Neural progenitor cell (in vitro differentiated cells): ENCODE data around the gene CDK3. TPM values are rescaled to one million over a fixed set of nuclear protein-coding genes. Genes with fewer than 3 reads are reported as not detected.

Source experiments
- DNase-seq: peaks from one replicate; pipeline ENCODE4 v3.0.0-alpha.2; 2016; ENCODE audit warnings: low spot score
- H2AFZ ChIP-seq: fragments of 200-600 bp; sonication (generic); replicated peaks from 2 replicates; pipeline ENCODE4 v1.6.1; 2016; ENCODE audit warnings: antibody characterized with exemption
- H3F3A ChIP-seq: fragments of 200-600 bp; sonication (generic); 2 replicates; pipeline ENCODE4 v1.6.1; 2016; ENCODE audit warnings: antibody characterized with exemption, low read depth
- H3K27ac ChIP-seq: fragments of 200-600 bp; sonication (generic); 2 replicates; pipeline ENCODE4 v1.5.1; 2016; ENCODE audit warnings: mild to moderate bottlenecking
- H3K27me3 ChIP-seq: fragments of 200-600 bp; sonication (generic); 2 replicates; pipeline ENCODE4 v1.6.1; 2016; ENCODE audit warnings: mild to moderate bottlenecking, moderate library complexity
- H3K36me3 ChIP-seq: fragments of 200-600 bp; sonication (generic); 2 replicates; pipeline ENCODE4 v1.5.1; 2016
- H3K4me1 ChIP-seq: fragments of 200-600 bp; sonication (generic); 2 replicates; pipeline ENCODE4 v1.6.1; 2016; ENCODE audit warnings: mixed run types
- H3K4me2 ChIP-seq: fragments of 200-600 bp; sonication (generic); 2 replicates; pipeline ENCODE4 v1.6.1; 2016
- H3K4me3 ChIP-seq: fragments of 200-600 bp; sonication (generic); 2 replicates; pipeline ENCODE4 v1.5.1; 2016
- H3K79me2 ChIP-seq: fragments of 200-600 bp; sonication (generic); 2 replicates; pipeline ENCODE4 v1.6.1; 2016; ENCODE audit warnings: low read depth
- H3K9ac ChIP-seq: fragments of 200-600 bp; sonication (generic); 2 replicates; pipeline ENCODE4 v1.6.1; 2016
- H3K9me3 ChIP-seq: fragments of 200-600 bp; sonication (generic); 2 replicates; pipeline ENCODE4 v1.5.1; 2016; ENCODE audit warnings: low read depth
- H4K20me1 ChIP-seq: fragments of 200-600 bp; sonication (generic); 2 replicates; pipeline ENCODE4 v1.6.1; 2016; ENCODE audit warnings: low read depth
- H3K27ac Mint-ChIP-seq: 3 replicates; pipeline ENCODE4 v1.8.0; 2021; ENCODE audit warnings: mixed read lengths
- H3K27me3 Mint-ChIP-seq: 2 replicates; pipeline ENCODE4 v1.8.0; 2022; ENCODE audit warnings: low read depth, mild to moderate bottlenecking, inconsistent platforms, moderate library complexity, mixed read lengths; ENCODE audit not compliant: insufficient read depth
- H3K36me3 Mint-ChIP-seq: 3 replicates; pipeline ENCODE4 v1.8.0; 2021; ENCODE audit warnings: mixed read lengths
- H3K4me1 Mint-ChIP-seq: 3 replicates; pipeline ENCODE4 v1.8.0; 2021; ENCODE audit warnings: mixed read lengths
- H3K4me3 Mint-ChIP-seq: 3 replicates; pipeline ENCODE4 v1.8.0; 2021; ENCODE audit warnings: mild to moderate bottlenecking, moderate library complexity, mixed read lengths
- H3K9me3 Mint-ChIP-seq: 3 replicates; pipeline ENCODE4 v1.8.0; 2020; ENCODE audit warnings: mixed read lengths
- CTCF ChIP-seq: fragments of 200-600 bp; sonication (generic); IDR thresholded peaks from 2 replicates; pipeline ENCODE4 v1.5.1; 2017; ENCODE audit warnings: antibody characterized with exemption, mild to moderate bottlenecking
- EZH2 ChIP-seq: fragments of 200-600 bp; sonication (generic); IDR thresholded peaks from 2 replicates; pipeline ENCODE4 v1.6.1; 2017; ENCODE audit warnings: antibody characterized with exemption, mild to moderate bottlenecking, moderate library complexity
- EZH2phosphoT487 ChIP-seq: fragments of 200-600 bp; sonication (generic); IDR thresholded peaks from 2 replicates; pipeline ENCODE4 v1.6.1; 2017; ENCODE audit warnings: antibody characterized with exemption
- total RNA-seq: library from RNA; depleted of rRNA; stranded (reverse); fragments of >200 nt; gene quantifications from 2 replicates; pipeline ENCODE4 v1.2.3, GENCODE V29; 2015; ENCODE audit warnings: low replicate concordance

The CDK3 gene
- total RNA-seq, 1 donor from 2014 or later: 3.0 TPM

GRCh38 chr17:75995385-75995925 lies 5.2 kb upstream of the CDK3 start:
- no peak overlapping the region for H2AFZ ChIP-seq
- H3K27me3 Mint-ChIP-seq: peaks cover 5% of the 10 kb centered on the region
- H3K4me3 ChIP-seq: no peak overlapping the region
- no peaks in the 10 kb centered on the region for H3K4me1 ChIP-seq
- H3K27ac ChIP-seq: no peak overlapping the region
- no peak overlapping the region for H3K4me2 ChIP-seq
- H3K27me3 ChIP-seq: no peaks in the 10 kb centered on the region
- no peaks in the 10 kb centered on the region for H4K20me1 ChIP-seq
- no peak overlapping the region for H3K27ac Mint-ChIP-seq
- no peaks in the 10 kb centered on the region for H3K36me3 ChIP-seq
- no peaks in the 10 kb centered on the region for H3K9me3 ChIP-seq
- no peak for DNase-seq
- no peak overlapping the region for H3K4me3 Mint-ChIP-seq
- H3K4me1 Mint-ChIP-seq: peaks cover 9% of the 10 kb centered on the region
- H3K79me2 ChIP-seq: no peaks in the 10 kb centered on the region
- H3F3A ChIP-seq: no peaks in the 10 kb centered on the region
- no peak for TF ChIP-seq EZH2
- TF ChIP-seq EZH2phosphoT487: no peak
- TF ChIP-seq CTCF: no peak
- no peak overlapping the region for H3K9ac ChIP-seq
- no peaks in the 10 kb centered on the region for H3K36me3 Mint-ChIP-seq
- H3K9me3 Mint-ChIP-seq: no peaks in the 10 kb centered on the region

GRCh38 chr17:75996665-75997590 lies 3.7 kb upstream of the CDK3 start:
- Histone ChIP-seq H3K4me1 (no peaks in the 10 kb centered on the region), H3K9ac (peak overlapping the region; percentile 45), H3K4me2 (no peak overlapping the region), H3K4me3 (no peak overlapping the region), H3F3A (no peaks in the 10 kb centered on the region), H3K27me3 (no peaks in the 10 kb centered on the region), H3K36me3 (no peaks in the 10 kb centered on the region), H2AFZ (no peak overlapping the region), H4K20me1 (no peaks in the 10 kb centered on the region), H3K9me3 (no peaks in the 10 kb centered on the region), H3K79me2 (no peaks in the 10 kb centered on the region), H3K27ac (no peak overlapping the region)
- H3K4me1 Mint-ChIP-seq: peaks cover 9% of the 10 kb centered on the region
- TF ChIP-seq EZH2: no peak
- no peak for TF ChIP-seq CTCF
- no peak for TF ChIP-seq EZH2phosphoT487
- no peaks in the 10 kb centered on the region for H3K9me3 Mint-ChIP-seq
- H3K36me3 Mint-ChIP-seq: no peaks in the 10 kb centered on the region
- H3K27me3 Mint-ChIP-seq: peaks cover 5% of the 10 kb centered on the region
- H3K27ac Mint-ChIP-seq: peak overlapping the region; percentile 39
- no peak overlapping the region for H3K4me3 Mint-ChIP-seq
- no peak for DNase-seq

- no peaks in the 10 kb centered on the region for H3K27me3 ChIP-seq
- H3K4me3 Mint-ChIP-seq: no peak overlapping the region
- H3K36me3 ChIP-seq: no peaks in the 10 kb centered on the region
- H3K4me3 ChIP-seq: no peak overlapping the region
- H3K9ac ChIP-seq: no peak overlapping the region
- H4K20me1 ChIP-seq: no peaks in the 10 kb centered on the region
- H2AFZ ChIP-seq: no peak overlapping the region
- no peaks in the 10 kb centered on the region for H3K9me3 Mint-ChIP-seq
- H3K9me3 ChIP-seq: no peaks in the 10 kb centered on the region
- H3K4me1 ChIP-seq: no peaks in the 10 kb centered on the region
- no peaks in the 10 kb centered on the region for H3K36me3 Mint-ChIP-seq
- no peak overlapping the region for H3K4me2 ChIP-seq
- peaks cover 9% of the 10 kb centered on the region for H3K4me1 Mint-ChIP-seq
- H3K27me3 Mint-ChIP-seq: peaks cover 5% of the 10 kb centered on the region
- no peaks in the 10 kb centered on the region for H3F3A ChIP-seq
- TF ChIP-seq CTCF (no peak), EZH2phosphoT487 (no peak), EZH2 (no peak)
- DNase-seq: no peak
- peak overlapping the region; percentile 66 for H3K27ac Mint-ChIP-seq
- no peaks in the 10 kb centered on the region for H3K79me2 ChIP-seq
- no peak overlapping the region for H3K27ac ChIP-seq
These were observed 2.3 kb upstream of the CDK3 start for GRCh38 chr17:75998327-75998795.
